ENCODE data around the gene PLEKHH1.

DNA sequence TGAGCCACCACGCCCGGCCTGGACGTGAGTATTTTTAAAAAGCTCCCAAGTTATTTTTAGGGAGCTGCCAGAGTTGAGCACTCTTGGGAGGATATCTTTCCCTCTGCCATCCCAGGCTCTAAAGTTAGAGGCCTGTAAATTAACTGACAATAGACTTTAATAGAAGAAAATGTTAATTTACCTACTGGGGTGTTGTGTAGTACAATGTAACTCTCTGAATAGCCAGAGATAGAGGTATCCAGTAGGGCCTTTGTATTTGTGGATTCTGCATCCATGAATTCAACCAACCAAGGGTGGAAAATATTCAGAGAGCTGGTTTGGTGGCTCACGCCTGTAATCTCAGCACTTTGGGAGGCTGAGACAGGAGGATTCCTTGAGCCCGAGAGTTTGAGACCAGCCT lies 74.6 kb downstream of the PLEKHH1 start:
- TF ChIP-seq, protein P1, sequence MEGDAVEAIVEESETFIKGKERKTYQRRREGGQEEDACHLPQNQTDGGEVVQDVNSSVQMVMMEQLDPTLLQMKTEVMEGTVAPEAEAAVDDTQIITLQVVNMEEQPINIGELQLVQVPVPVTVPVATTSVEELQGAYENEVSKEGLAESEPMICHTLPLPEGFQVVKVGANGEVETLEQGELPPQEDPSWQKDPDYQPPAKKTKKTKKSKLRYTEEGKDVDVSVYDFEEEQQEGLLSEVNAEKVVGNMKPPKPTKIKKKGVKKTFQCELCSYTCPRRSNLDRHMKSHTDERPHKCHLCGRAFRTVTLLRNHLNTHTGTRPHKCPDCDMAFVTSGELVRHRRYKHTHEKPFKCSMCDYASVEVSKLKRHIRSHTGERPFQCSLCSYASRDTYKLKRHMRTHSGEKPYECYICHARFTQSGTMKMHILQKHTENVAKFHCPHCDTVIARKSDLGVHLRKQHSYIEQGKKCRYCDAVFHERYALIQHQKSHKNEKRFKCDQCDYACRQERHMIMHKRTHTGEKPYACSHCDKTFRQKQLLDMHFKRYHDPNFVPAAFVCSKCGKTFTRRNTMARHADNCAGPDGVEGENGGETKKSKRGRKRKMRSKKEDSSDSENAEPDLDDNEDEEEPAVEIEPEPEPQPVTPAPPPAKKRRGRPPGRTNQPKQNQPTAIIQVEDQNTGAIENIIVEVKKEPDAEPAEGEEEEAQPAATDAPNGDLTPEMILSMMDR (IDR thresholded peaks at IDR 0.05; ENCODE audit: insufficient read depth, low read length, poor library complexity, severe bottlenecking), result no peak
- no peak for TF ChIP-seq EZH2phosphoT487 (conservative IDR thresholded peaks at IDR 0.05; ENCODE audit: low read length)

Data from SU-DHL-6 (cell line).